Measurements from ENCODE around the gene MBD5. TPM values are rescaled to one million over a fixed set of nuclear protein-coding genes. Genes with fewer than 3 reads are reported as not detected.

Gene MBD5
- total and polyA plus RNA-seq, 2 donors (not counting 1 experiment from before 2014, with no cell fraction given) = 10.9 to 69.7 TPM

DNA sequence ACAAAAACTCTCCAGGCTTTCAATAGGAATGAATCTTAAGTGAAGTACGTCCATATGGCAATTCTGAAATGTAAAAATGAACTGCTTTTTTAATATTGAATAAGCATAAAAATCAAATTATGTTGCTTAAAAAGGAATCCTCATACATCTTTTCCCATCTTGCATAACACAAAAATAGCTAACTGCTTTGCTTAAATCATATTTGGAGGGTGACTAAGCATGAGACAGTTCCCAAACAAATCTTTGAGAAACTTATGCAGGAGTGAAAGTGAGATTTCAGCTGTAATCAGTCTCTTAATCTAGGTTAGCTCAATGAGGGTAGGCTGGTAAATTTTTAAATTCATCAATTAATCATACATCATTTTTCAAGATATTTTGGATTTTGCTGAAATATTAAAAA is 111.5 kb downstream of the MBD5 start:
- intact Hi-C loops (cut with micrococcal nuclease) = no loop called here
- Histone ChIP-seq H3K27me3 (replicated peaks in 1 of 4; ENCODE audit: control extremely low read depth in 1 of 4, control insufficient read depth in 3 of 4, insufficient read depth in 4 of 4, low read length in 3 of 4) (no peaks in the 10 kb centered on the region), H3K4me1 (ENCODE audit: control insufficient read depth in 2 of 2, insufficient read depth in 2 of 2, low read length in 2 of 2) (no peaks in the 10 kb centered on the region), H2AFZ (ENCODE audit: insufficient read depth, low read depth, low read length, poor library complexity, severe bottlenecking) (no peak overlapping the region), H3K9ac (ENCODE audit: low read length) (no peak overlapping the region), H4K20me1 (ENCODE audit: control insufficient read depth, insufficient read depth, low read length, poor library complexity, severe bottlenecking) (no peaks in the 10 kb centered on the region), H3K4me2 (replicated peaks; ENCODE audit: low read depth, low read length, poor library complexity, severe bottlenecking) (no peak overlapping the region), H3K36me3 (replicated peaks in 1 of 2; ENCODE audit: control extremely low read depth in 1 of 2, control insufficient read depth in 1 of 2, extremely low read depth in 1 of 2, insufficient read depth in 2 of 2, low read length in 1 of 2) (no peaks in the 10 kb centered on the region), H3K4me3 (ENCODE audit: control extremely low read depth in 1 of 5, extremely low read depth in 1 of 5, insufficient read depth in 1 of 5, low read depth in 2 of 5, low read length in 4 of 5) (no peak overlapping the region), H3K79me2 (ENCODE audit: control insufficient read depth, insufficient read depth, low read length) (no peaks in the 10 kb centered on the region), H3K9me3 (ENCODE audit: control extremely low read depth in 1 of 3, control insufficient read depth in 2 of 3, insufficient read depth in 1 of 3, low read length in 2 of 3) (no peaks in the 10 kb centered on the region), H3K27ac (ENCODE audit: low read length in 2 of 2) (no peak overlapping the region)
- H3K27me3 Mint-ChIP-seq = no peaks in the 10 kb centered on the region
- WGBS (ENCODE audit: insufficient coverage) = no CpG with 5 or more reads among the region's 1 CpG
- no peak overlapping the region for H3K27ac Mint-ChIP-seq
- no peak for DNase-seq
- no peak overlapping the region for H3K4me3 Mint-ChIP-seq
- ChIA-PET CTCF (no interaction called here), POLR2A (no interaction called here)
- H3K4me1 Mint-ChIP-seq = no peaks in the 10 kb centered on the region
- TF ChIP-seq, protein P1, sequence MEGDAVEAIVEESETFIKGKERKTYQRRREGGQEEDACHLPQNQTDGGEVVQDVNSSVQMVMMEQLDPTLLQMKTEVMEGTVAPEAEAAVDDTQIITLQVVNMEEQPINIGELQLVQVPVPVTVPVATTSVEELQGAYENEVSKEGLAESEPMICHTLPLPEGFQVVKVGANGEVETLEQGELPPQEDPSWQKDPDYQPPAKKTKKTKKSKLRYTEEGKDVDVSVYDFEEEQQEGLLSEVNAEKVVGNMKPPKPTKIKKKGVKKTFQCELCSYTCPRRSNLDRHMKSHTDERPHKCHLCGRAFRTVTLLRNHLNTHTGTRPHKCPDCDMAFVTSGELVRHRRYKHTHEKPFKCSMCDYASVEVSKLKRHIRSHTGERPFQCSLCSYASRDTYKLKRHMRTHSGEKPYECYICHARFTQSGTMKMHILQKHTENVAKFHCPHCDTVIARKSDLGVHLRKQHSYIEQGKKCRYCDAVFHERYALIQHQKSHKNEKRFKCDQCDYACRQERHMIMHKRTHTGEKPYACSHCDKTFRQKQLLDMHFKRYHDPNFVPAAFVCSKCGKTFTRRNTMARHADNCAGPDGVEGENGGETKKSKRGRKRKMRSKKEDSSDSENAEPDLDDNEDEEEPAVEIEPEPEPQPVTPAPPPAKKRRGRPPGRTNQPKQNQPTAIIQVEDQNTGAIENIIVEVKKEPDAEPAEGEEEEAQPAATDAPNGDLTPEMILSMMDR (IDR thresholded peaks at IDR 0.05) = no peak
- TF ChIP-seq EZH2 (IDR thresholded peaks at IDR 0.05; ENCODE audit: borderline replicate concordance, insufficient read depth, low read depth, low read length, poor library complexity, severe bottlenecking) = no peak
- no peak for ATAC-seq (ENCODE audit: low read depth)
- H3K9me3 Mint-ChIP-seq (ENCODE audit: insufficient read depth) = no peaks in the 10 kb centered on the region

DNA sequence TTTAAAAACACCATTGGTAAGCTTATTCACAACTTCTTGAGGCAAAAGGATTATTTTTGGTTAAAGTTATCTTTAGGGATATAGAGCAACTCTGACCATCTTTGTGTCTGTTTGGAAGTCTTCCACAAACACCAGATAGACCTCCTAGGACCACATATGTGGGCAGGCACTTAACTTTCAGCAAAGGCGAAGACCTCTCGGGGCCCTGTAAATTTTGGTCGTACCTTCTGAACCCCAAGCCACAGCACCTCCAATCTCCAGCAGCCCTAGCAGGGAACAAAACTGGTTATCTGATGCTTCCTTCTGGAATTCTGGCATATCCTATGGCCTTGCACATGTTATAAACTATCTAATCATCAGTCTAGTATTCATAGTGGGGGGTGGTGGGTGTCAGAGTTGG is 114.8 kb downstream of the MBD5 start:
- ChIA-PET POLR2A (interaction anchor here (0.6 kb wide), 1 partner anchor 76 kb away, joined by 3 read pairs; no protein-coding TSS in a partner anchor), CTCF (no interaction called here)
- H3K79me2 ChIP-seq (ENCODE audit: control insufficient read depth, insufficient read depth, low read length) = no peaks in the 10 kb centered on the region
- TF ChIP-seq EZH2 (IDR thresholded peaks at IDR 0.05; ENCODE audit: borderline replicate concordance, insufficient read depth, low read depth, low read length, poor library complexity, severe bottlenecking) = no peak
- TF ChIP-seq, protein P1 (IDR thresholded peaks at IDR 0.05) = no peak
- no peaks in the 10 kb centered on the region for H4K20me1 ChIP-seq (ENCODE audit: control insufficient read depth, insufficient read depth, low read length, poor library complexity, severe bottlenecking)
- H3K4me3 Mint-ChIP-seq = no peak overlapping the region
- H3K4me1 ChIP-seq (ENCODE audit: control insufficient read depth in 2 of 2, insufficient read depth in 2 of 2, low read length in 2 of 2) = no peaks in the 10 kb centered on the region
- H3K27ac Mint-ChIP-seq = no peak overlapping the region
- H3K9ac ChIP-seq (ENCODE audit: low read length) = no peak overlapping the region
- H3K9me3 ChIP-seq (ENCODE audit: control extremely low read depth in 1 of 3, control insufficient read depth in 2 of 3, insufficient read depth in 1 of 3, low read length in 2 of 3) = no peaks in the 10 kb centered on the region
- no peak overlapping the region for H2AFZ ChIP-seq (ENCODE audit: insufficient read depth, low read depth, low read length, poor library complexity, severe bottlenecking)
- H3K27me3 Mint-ChIP-seq = no peaks in the 10 kb centered on the region
- no peak for ATAC-seq (ENCODE audit: low read depth)
- WGBS (ENCODE audit: insufficient coverage) = 100% methylated on average over 3 of the region's 3 CpGs
- no peaks in the 10 kb centered on the region for H3K9me3 Mint-ChIP-seq (ENCODE audit: insufficient read depth)
- no peaks in the 10 kb centered on the region for H3K27me3 ChIP-seq (replicated peaks in 1 of 4; ENCODE audit: control extremely low read depth in 1 of 4, control insufficient read depth in 3 of 4, insufficient read depth in 4 of 4, low read length in 3 of 4)
- no peak overlapping the region for H3K4me3 ChIP-seq (ENCODE audit: control extremely low read depth in 1 of 5, extremely low read depth in 1 of 5, insufficient read depth in 1 of 5, low read depth in 2 of 5, low read length in 4 of 5)
- H3K27ac ChIP-seq (ENCODE audit: low read length in 2 of 2) = no peak overlapping the region
- no peak overlapping the region for H3K4me2 ChIP-seq (replicated peaks; ENCODE audit: low read depth, low read length, poor library complexity, severe bottlenecking)
- no peak for DNase-seq
- H3K4me1 Mint-ChIP-seq = no peaks in the 10 kb centered on the region
- intact Hi-C loops (cut with micrococcal nuclease) = no loop called here
- H3K36me3 ChIP-seq (replicated peaks in 1 of 2; ENCODE audit: control extremely low read depth in 1 of 2, control insufficient read depth in 1 of 2, extremely low read depth in 1 of 2, insufficient read depth in 2 of 2, low read length in 1 of 2) = no peaks in the 10 kb centered on the region
